Measurements from ENCODE around the gene GP5.

Gene GP5

GRCh38 chr3:194395778-194396538, 3.1 kb downstream of the GP5 start:
- TF ChIP-seq CEBPB (IDR thresholded peaks at IDR 0.05) (no peak), NFIC (IDR thresholded peaks at IDR 0.05) (no peak), USF1 (IDR thresholded peaks at IDR 0.05) (no peak), CREB1 (IDR thresholded peaks at IDR 0.05; ENCODE audit: low read depth) (no peak), TCF12 (IDR thresholded peaks at IDR 0.05; ENCODE audit: low read depth) (no peak), EP300 (IDR thresholded peaks at IDR 0.05; ENCODE audit: borderline replicate concordance) (no peak), TEAD4 (IDR thresholded peaks at IDR 0.05) (no peak), MAX (IDR thresholded peaks at IDR 0.05) (no peak), EGR1 (IDR thresholded peaks at IDR 0.05) (no peak), TAF1 (IDR thresholded peaks at IDR 0.05; ENCODE audit: low read depth) (no peak)
- TF ChIP-seq, protein P1, sequence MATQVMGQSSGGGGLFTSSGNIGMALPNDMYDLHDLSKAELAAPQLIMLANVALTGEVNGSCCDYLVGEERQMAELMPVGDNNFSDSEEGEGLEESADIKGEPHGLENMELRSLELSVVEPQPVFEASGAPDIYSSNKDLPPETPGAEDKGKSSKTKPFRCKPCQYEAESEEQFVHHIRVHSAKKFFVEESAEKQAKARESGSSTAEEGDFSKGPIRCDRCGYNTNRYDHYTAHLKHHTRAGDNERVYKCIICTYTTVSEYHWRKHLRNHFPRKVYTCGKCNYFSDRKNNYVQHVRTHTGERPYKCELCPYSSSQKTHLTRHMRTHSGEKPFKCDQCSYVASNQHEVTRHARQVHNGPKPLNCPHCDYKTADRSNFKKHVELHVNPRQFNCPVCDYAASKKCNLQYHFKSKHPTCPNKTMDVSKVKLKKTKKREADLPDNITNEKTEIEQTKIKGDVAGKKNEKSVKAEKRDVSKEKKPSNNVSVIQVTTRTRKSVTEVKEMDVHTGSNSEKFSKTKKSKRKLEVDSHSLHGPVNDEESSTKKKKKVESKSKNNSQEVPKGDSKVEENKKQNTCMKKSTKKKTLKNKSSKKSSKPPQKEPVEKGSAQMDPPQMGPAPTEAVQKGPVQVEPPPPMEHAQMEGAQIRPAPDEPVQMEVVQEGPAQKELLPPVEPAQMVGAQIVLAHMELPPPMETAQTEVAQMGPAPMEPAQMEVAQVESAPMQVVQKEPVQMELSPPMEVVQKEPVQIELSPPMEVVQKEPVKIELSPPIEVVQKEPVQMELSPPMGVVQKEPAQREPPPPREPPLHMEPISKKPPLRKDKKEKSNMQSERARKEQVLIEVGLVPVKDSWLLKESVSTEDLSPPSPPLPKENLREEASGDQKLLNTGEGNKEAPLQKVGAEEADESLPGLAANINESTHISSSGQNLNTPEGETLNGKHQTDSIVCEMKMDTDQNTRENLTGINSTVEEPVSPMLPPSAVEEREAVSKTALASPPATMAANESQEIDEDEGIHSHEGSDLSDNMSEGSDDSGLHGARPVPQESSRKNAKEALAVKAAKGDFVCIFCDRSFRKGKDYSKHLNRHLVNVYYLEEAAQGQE (IDR thresholded peaks at IDR 0.05; ENCODE audit: low read depth): no peak

DNA sequence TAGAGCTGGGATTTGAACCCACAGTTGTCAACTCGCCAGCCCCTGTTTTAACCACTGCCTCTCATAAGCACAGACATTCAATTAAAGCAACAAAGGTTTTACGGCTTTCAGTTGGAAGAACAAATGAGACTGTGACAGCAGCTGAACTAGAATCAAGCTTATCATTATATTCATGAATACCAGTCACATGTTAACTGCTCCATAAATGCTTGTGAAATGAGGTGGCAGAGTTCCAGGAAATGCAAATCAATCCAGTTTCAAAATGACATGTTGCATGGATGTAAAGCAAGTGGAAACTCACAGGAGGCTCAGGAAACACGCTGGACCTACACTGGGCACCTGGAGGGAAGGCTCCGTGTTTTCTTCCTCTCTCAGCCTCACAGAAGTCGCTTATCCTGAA, 3.9 kb downstream of the GP5 start:
- TF ChIP-seq ZBTB7A (IDR thresholded peaks at IDR 0.05; ENCODE audit: low read depth): no peak
- no peak for TF ChIP-seq RAD21 (IDR thresholded peaks at IDR 0.05; ENCODE audit: low read depth)
- TF ChIP-seq, protein P1 (IDR thresholded peaks at IDR 0.05; ENCODE audit: low read depth): no peak
- TF ChIP-seq CREB1 (IDR thresholded peaks at IDR 0.05; ENCODE audit: low read depth): no peak
- no peak for TF ChIP-seq YY1 (IDR thresholded peaks at IDR 0.05; ENCODE audit: low read depth)
- TF ChIP-seq USF1 (IDR thresholded peaks at IDR 0.05): no peak
- TF ChIP-seq MAX (IDR thresholded peaks at IDR 0.05): no peak
- no peak for TF ChIP-seq TCF12 (IDR thresholded peaks at IDR 0.05; ENCODE audit: low read depth)
- no peak for TF ChIP-seq CEBPB (IDR thresholded peaks at IDR 0.05)
- TF ChIP-seq FOXM1 (IDR thresholded peaks at IDR 0.05; ENCODE audit: borderline replicate concordance, low read depth): no peak
- TF ChIP-seq EP300 (IDR thresholded peaks at IDR 0.05; ENCODE audit: borderline replicate concordance): no peak
- TF ChIP-seq TEAD4 (IDR thresholded peaks at IDR 0.05): no peak
- TF ChIP-seq NFIC (IDR thresholded peaks at IDR 0.05): no peak
- no peak for TF ChIP-seq EGR1 (IDR thresholded peaks at IDR 0.05)
- TF ChIP-seq TAF1 (IDR thresholded peaks at IDR 0.05; ENCODE audit: low read depth): no peak

GRCh38 chr3:194392576-194392975, 6.5 kb downstream of the GP5 start:
- no peak for TF ChIP-seq EGR1 (IDR thresholded peaks at IDR 0.05)
- no peak for TF ChIP-seq TAF1 (IDR thresholded peaks at IDR 0.05; ENCODE audit: low read depth)
- TF ChIP-seq EP300 (IDR thresholded peaks at IDR 0.05; ENCODE audit: borderline replicate concordance): no peak
- no peak for TF ChIP-seq ZBTB7A (IDR thresholded peaks at IDR 0.05; ENCODE audit: low read depth)
- TF ChIP-seq USF1 (IDR thresholded peaks at IDR 0.05): no peak
- TF ChIP-seq MAX (IDR thresholded peaks at IDR 0.05): no peak
- no peak for TF ChIP-seq TEAD4 (IDR thresholded peaks at IDR 0.05)
- TF ChIP-seq TCF12 (IDR thresholded peaks at IDR 0.05; ENCODE audit: low read depth): no peak
- TF ChIP-seq, protein P1 (IDR thresholded peaks at IDR 0.05; ENCODE audit: low read depth): no peak
- TF ChIP-seq CEBPB (IDR thresholded peaks at IDR 0.05): no peak

- TF ChIP-seq, protein P1 (IDR thresholded peaks at IDR 0.05; ENCODE audit: low read depth): no peak
- no peak for TF ChIP-seq FOXM1 (IDR thresholded peaks at IDR 0.05; ENCODE audit: borderline replicate concordance, low read depth)
- no peak for TF ChIP-seq NFIC (IDR thresholded peaks at IDR 0.05)
- no peak for TF ChIP-seq EGR1 (IDR thresholded peaks at IDR 0.05)
- TF ChIP-seq YY1 (IDR thresholded peaks at IDR 0.05; ENCODE audit: low read depth): no peak
Observed at GRCh38 chr3:194390835-194391234, 8.2 kb downstream of the GP5 start.
